NCI-H1694 (cell line): ENCODE data around the gene TOP2A.
"Not testable (repeated sequence)": the region's sequence is repeated elsewhere in the genome, so short reads cannot be mapped to it uniquely, and the experiment has no call there.

Experiments used
- DNase-seq: peaks from one replicate; lab custom pipeline; 2025; lab: John Stamatoyannopoulos, UW

TOP2A gene

GRCh38 chr17:40432864-40433528 lies 15.3 kb upstream of the TOP2A start:
- no peak for DNase-seq

- no peak for DNase-seq
Observed at GRCh38 chr17:40431231-40431602, 13.5 kb upstream of the TOP2A start.

- DNase-seq = no peak
Observed at GRCh38 chr17:40430272-40431230, 12.9 kb upstream of the TOP2A start.

- DNase-seq = no peak
Observed at GRCh38 chr17:40427002-40427491, 9.4 kb upstream of the TOP2A start.

GRCh38 chr17:40425741-40426140 lies 8.0 kb upstream of the TOP2A start:
- no peak for DNase-seq

DNA sequence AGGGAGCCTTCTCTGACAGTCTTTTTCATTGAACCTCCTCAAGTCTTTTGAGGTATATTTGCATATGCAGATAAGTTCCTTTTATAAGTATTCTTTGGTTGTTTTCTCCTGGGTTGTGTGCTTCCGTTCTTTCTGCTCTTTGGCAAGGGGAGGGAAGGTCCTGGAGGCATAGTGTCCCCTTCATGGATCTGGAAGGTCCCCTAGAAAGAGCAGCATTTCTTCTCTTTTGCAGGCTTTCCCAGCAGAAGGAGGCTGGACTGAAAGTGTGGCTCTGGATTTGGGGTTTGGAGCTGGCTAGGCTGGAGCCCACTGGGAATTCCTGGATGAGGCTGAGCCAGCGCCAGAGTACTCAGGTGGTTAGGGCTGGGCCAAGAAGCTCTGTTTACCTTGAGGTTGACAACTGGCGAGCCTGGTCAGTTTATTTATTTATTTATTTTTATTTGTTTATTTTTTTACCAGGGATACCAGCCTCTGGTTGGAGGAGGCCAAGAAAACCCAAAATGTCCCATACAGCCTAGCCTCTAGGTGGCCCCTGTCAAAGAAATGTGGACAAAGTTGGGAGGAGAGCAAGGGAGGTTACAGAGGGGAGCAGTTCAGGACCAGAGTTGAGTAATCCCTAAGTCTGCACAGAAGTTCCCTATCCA lies 5.4 kb upstream of the TOP2A start:
- no peak for DNase-seq

DNA sequence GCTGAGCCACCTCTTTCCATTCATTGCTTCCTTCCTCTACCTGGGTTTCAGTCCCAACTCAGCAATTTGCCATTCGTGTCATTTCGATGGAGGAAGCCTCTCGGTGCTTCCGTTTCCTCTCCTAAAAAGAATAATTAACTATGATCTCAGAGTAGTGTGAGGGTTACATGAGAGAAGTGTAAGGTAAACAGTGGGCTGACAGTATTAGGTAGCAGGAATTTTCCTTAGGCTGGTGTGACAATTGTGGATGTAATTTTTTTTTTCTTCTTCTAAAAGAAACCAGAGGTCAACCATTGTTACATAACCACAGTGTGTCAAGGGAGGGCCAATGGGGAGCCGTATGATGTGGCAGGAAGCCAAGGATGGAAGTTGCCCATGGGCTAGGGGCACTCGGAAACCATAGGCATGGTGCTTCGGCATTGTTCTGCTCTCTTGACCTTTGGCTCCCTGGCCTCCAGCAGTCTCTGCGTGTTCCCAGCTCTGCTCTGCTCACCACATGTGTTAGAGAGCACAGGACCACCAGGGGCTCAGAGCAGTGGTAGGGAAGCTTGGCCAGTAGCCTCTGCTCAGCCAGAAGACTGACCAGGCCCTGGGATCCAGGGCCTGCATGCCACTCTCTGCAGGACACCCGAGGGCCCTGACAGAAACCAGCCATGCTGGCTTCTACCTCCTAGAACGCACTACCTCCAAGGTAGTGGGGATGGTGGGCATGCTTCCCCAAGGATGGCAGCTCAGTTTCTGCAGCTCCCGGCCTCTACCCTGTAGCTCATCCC lies 2.0 kb upstream of the TOP2A start:
- DNase-seq = no peak

DNA sequence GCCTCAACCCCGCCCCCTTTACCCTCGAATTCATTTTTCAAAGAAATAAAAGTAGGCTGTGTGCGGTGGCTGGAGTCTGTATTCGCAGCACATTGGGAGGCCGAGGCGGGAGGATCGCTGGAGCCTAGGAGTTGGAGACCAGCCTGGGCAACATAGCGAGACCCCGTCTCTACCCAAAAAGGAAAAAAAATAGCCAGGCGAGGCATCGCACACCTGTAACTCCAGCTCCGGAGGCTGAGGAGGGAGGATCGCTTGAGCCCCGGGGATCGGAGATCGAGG lies 671 bp upstream of the TOP2A start:
- DNase-seq = no peak

DNA sequence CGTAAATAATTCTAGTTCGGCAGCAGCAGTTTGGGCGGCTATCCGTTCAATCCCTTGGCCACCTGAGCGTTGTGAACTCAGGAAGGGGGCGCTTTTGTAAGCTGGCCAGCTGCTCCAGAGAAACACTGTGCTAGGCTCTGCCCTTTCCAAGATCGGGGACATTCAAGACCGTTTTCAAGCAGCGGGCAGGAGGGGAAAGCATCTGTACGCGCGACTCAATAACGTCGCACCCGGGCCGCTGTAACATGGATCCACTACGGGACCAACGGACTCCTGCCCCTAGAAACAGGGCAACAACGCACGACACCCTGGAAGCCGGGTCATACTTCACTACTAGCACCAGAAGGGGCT lies 463 bp downstream of the TOP2A start:
- peak; percentile 14 for DNase-seq

DNA sequence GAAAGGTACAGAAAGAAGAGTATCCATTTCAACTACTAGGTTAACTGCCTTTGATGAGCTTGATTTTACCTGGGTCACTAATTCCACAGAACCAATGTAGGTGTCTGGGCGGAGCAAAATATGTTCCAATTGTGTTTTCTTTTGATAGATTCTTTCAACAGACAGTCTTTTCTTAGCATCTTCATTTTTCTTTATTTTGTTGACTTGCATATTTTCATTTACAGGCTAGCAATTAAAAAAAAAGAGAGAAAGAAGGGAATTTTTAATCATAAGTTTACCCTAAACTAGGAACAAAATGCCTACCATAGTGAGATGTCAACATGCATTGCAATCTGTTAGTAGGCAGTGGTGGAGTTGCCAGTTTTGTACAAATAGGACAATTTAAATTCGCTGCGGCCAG lies 1.0 kb downstream of the TOP2A start:
- no peak for DNase-seq

GRCh38 chr17:40415390-40415789 lies 2.3 kb downstream of the TOP2A start:
- DNase-seq = peak; percentile 12

GRCh38 chr17:40414312-40414711 lies 3.4 kb downstream of the TOP2A start:
- DNase-seq = not testable (repeated sequence)

GRCh38 chr17:40412880-40413279 lies 4.8 kb downstream of the TOP2A start:
- DNase-seq = no peak

GRCh38 chr17:40411821-40412220 lies 5.9 kb downstream of the TOP2A start:
- no peak for DNase-seq

DNA sequence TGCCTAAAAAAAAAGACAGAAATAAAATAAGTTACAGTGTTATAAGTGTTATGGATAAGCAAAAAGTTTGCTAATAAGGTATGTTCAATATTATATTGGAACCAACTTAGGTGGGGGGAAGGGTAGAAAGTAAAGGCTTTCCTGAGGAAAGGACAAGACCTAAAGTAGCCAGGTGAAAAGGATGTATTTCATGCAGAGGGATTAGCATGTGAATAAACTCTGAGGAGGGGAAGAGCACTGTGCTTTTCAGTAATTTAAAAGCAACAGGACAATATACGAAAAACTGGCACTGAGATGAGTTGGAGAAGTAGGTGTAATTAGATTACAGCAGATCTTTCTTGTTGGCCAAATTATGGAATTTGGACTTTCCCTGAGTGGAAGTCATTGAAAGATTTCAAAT lies 7.6 kb downstream of the TOP2A start:
- DNase-seq = no peak

- DNase-seq = not testable (repeated sequence)
Observed at GRCh38 chr17:40409540-40409939, 8.2 kb downstream of the TOP2A start.

DNA sequence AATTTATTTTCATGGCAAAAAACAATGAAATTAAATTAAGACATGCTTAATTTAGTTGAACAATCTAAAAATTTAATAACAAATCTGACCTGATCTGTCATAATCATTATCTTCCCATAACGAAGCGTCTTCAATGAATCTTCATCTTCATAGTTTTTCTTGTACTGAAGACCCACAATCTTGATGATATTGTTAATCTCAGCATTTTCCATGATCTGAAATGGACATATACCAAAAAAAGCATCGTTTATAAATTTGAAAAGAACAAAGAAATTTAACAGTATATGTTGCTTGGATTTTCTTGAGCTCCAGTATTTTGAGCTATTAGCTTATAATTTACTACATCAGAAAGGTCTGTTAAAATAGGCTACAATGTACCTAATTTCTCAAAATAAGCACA lies 10.2 kb downstream of the TOP2A start:
- no peak for DNase-seq

- no peak for DNase-seq
Observed at GRCh38 chr17:40404003-40404402, 13.7 kb downstream of the TOP2A start.

GRCh38 chr17:40402668-40403067 lies 15.0 kb downstream of the TOP2A start:
- DNase-seq = no peak

DNA sequence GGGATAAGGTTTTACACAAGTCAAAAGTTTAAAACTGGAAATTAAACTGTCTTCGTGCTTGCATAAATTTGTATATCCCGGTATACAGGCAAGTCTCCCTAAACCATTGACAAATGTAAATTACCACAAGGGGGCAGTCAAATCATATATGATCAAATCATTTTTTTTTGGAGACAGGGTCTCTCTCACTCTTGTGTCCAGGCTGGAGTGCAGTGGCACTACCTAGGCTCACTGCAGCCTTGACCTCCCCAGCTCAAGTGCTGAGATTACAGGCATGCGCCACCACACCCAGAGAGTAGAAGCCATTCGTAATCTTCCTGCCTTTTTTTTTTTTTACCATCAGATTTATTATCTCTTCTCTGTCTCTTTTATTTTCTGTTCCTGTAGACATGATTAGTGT lies 18.5 kb downstream of the TOP2A start:
- peak; percentile 82 for DNase-seq

DNA sequence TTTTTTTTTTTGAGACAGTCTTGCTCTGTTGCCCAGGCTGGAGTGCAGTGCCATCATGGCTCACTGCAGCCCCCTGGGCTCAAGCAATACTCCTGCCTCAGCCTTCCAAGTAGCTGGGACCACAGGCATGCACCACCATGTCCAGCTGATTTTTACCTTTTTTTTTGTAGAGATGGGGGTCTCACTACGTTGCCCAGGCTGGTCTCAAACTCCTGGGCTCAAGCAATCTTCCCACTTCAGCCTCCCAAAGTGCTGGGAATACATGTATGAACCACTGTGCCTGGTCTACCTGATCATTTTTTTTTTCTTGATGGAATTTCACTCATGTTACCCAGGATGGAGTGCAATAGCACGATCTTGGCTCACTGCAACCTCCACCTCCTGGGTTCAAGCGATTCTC lies 31.1 kb downstream of the TOP2A start:
- DNase-seq = not testable (repeated sequence)

GRCh38 chr17:40382251-40382650 lies 35.4 kb downstream of the TOP2A start:
- DNase-seq = no peak
